Ishikawa (cell line): ENCODE data around the gene EXT2.

ENCODE experiments used
- CEBPB ChIP-seq: IDR thresholded peaks from 2 replicates; pipeline ENCODE4 v1.6.1; 2012
- CREB1 ChIP-seq: IDR thresholded peaks from 2 replicates; pipeline ENCODE4 v1.6.1; 2012; ENCODE audit warnings: low read depth
- FOXM1 ChIP-seq: IDR thresholded peaks from 2 replicates; pipeline ENCODE4 v1.6.1; 2012; ENCODE audit warnings: low read depth, borderline replicate concordance
- TEAD4 ChIP-seq: IDR thresholded peaks from 2 replicates; pipeline ENCODE4 v1.6.1; 2012
- ZBTB7A ChIP-seq: IDR thresholded peaks from 2 replicates; pipeline ENCODE4 v1.6.1; 2012; ENCODE audit warnings: low read depth

DNA sequence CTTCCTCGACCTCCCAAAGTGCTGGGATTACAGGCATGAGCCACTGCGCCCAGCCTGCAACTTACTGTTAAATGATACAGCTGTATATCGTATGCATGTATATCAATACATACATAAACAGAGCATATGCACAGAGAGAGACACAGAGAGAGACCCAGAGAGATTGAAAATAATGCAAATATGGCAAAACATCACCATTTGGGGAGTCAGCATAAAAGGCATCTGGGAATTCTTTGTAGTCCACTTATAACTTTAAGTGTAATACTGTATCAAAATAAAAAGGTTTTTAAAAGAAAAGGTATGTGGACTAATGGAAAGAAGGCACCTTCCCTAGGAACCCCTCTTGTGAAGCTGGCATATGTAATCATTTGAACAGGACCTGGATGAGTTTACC, 192.7 kb downstream of the EXT2 start:
- TF ChIP-seq ZBTB7A, result no peak
- no peak for TF ChIP-seq CEBPB
- TF ChIP-seq TEAD4, result no peak
- TF ChIP-seq CREB1, result no peak
- no peak for TF ChIP-seq FOXM1
